ENCODE measurements around the gene PCID2.

The PCID2 gene

DNA sequence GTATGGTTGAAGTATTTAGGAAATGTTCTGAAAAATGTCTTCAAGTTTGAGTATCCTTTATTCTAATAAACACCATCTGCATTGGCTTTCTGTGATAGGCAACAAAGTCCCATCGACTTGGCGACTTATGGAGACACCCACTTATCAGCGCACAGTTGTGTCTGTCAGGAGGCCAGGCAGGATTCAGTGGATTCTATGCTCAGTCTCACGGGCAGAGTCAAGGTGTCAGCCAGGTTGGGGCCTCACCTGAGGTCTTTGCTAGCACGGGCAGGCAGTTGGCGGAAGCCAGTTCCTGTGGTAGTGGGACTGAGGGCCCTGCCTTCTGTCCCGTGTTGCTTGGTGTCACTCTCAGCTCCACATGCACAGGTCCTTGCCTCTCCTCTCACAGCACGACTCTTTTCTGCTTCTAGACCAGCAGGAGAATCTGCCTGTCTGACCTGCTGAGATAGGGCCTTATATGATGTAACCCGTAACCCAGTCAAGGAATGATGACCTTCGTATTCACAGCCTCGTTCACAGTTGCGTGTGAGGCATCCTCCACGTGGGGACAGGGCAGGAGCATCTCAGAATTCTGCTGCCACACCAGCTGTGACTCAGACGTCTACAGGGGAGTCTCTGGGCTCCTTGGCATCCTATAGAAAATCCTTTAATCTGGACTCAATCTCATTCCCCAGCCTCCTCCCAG, 10.9 kb upstream of the PCID2 start:
- DNase-seq (ENCODE audit: low read depth): no peak

- DNase-seq (ENCODE audit: low read depth): no peak
These were observed 10.1 kb upstream of the PCID2 start for GRCh38 chr13:113218586-113218985.

GRCh38 chr13:113216254-113217048, 8.0 kb upstream of the PCID2 start:
- no peak for DNase-seq (ENCODE audit: low read depth)

DNA sequence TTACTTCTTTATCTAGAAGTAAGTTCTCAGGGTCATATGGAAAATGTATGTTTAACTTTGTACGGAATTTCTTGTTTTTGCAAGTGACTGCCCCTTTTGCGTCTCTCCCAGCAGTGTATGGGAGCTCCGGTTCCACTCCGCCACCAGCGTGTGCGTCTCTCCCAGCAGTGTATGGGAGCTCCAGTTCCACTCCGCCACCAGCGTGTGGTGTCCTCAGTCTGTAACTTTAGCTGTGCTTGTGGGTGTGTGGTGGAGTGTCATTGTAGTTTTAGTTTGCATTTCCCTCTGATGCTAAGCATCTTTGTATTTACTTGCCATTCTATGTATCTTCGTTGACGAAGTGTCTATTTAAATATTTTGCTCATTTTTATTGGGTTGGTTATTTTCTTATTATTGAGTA, 3.3 kb upstream of the PCID2 start:
- DNase-seq (ENCODE audit: low read depth): no peak

DNA sequence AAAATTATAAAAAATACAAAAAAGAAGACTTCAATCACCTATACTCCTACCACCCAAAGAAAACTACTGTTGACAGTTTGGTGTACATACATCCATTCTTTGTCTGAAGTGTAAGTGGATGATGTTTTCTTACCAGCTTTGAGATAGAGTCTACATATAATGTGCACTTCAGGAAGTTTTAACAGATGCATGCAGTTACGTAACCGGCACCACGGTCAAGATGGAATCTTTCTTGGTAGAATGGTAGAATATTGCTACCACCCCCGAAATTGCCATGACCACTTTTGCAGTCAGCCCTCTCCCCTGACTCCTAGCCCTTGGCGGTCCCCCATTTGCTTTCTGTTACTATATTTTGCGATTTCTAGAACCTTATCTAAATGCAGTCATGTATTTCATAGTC, 2.4 kb upstream of the PCID2 start:
- no peak for DNase-seq (ENCODE audit: low read depth)

- peak; percentile 76 for DNase-seq (ENCODE audit: low read depth)
These were observed 1.4 kb upstream of the PCID2 start for GRCh38 chr13:113209759-113210421.

- DNase-seq (ENCODE audit: low read depth): peak; percentile 57
These were observed 878 bp upstream of the PCID2 start, which contains the start of gene CUL4A for GRCh38 chr13:113209336-113209758. TSS of gene CUL4A (plus strand) at chr13:113209613. CDS start at chr13:113209628, 15 bp downstream.

- no peak for DNase-seq (ENCODE audit: low read depth)
These were observed 514 bp downstream of the PCID2 start for GRCh38 chr13:113207890-113208420.

- DNase-seq (ENCODE audit: low read depth): no peak
These were observed 1.0 kb downstream of the PCID2 start for GRCh38 chr13:113207460-113207859.

GRCh38 chr13:113205428-113205931, 3.0 kb downstream of the PCID2 start:
- DNase-seq (ENCODE audit: low read depth): no peak

DNA sequence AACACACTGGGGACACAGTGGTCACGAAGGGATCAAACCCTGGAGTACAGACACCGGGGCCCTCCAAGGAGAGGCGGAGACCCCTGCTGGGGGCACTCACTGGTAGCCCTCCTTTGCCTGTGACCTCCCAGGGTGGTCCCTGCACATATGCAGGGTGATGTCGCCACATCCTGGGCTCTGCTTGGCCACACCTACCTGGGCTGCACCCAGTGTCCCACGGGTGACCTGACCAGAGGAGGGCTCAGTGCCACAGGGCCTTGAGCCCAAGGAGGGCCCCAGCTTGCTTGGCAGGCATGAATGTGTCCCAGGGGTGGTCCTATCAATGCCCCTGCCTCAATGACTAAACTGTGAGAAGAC, 4.1 kb downstream of the PCID2 start:
- DNase-seq (ENCODE audit: low read depth): no peak

DNA sequence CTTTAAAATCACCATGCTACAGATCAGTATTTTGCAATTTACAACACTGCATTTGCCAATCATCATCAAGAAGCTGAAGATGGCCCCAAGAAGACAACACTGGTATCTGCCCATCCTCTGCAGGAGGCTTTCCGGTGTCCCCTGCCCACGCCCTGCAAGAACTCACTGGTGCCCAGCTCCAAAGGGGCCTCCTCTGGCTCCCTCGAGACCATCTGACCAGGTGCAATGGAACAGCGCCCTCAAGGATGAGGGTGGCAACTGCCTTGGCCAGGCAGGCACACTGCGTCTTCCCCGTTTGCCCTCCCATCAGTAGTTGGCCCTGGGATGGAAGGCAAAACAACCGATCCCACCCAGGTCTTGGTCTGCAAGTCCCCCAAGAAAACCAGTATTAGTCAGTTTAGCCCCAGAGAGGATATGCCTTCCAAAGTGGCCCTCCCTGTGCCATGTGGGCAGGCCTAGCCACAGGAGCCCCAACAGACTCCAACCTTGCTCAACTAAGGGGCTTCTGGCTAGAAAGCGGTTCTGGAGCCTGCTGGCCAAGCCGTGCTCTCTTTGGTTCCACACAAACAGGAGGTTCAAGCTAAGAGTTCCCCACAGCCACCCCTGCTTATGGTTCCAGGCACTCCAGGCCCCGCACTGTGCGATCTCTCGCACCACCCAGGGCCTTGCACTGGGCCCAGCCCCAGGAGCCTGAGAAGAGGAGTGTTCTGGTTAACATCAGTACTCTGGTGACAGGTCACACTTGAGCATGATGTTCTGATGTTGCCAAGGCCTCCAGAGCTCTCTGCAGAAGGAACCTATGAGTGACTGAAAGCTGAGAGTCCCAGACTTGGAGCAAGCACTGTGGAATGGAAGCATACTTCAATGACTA, 4.7 kb downstream of the PCID2 start:
- no peak for DNase-seq (ENCODE audit: low read depth)

- DNase-seq (ENCODE audit: low read depth): no peak
These were observed 5.6 kb downstream of the PCID2 start for GRCh38 chr13:113202912-113203311.

DNA sequence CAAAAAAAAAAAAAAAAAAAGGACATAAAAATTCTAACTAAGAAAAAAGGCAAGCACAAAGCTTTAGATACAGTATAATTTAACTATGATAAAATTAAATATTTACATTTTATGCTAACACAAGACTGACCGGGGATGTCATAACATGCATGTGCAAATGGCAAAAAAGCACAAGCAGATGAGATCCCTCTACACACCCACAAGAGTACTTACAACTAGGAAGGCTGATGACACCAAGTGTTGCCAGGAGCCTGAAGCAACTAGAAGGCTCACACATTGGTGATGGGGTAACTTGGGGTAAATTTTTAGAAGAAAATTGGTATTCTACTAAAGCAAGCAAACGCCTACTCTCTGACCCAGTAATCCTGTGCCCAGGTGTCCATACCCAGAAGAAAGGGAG, 6.7 kb downstream of the PCID2 start:
- DNase-seq (ENCODE audit: low read depth): no peak

DNA sequence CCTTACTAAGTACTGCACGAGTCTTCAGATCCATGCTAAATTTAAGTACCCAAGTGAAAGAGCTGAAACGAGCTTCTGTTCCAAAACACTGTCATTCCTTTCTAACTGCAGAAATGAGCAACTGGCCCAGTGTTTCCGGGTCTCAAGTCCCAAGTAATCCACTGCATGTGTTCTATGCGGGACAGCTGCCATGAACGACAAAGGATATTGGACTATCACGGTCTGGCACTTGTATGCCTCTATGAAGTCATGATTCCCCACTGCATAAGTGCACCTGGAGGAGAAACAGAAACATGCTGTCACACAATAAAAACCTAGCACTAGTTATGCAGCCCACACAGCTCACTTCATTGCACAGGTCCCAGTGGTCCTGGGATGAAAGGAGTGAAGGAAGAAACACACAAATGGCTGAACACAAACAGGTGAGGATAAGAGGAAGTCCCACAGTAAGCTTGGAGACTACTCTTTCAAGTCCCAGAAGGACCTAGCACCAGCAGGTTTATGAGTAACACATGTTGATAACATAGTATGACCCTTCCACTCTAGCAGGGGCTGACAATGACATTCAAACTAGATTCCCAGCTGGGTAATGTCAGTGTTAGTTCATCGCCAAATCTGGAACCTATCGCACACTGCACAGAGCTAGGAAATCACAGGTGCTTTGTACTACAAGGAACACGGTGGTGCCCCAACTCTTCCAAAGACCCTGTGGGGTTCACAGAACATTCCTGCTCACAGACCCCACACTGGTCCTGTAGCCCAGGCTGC, 11.3 kb downstream of the PCID2 start:
- DNase-seq (ENCODE audit: low read depth): no peak

GRCh38 chr13:113195360-113195759, 13.1 kb downstream of the PCID2 start:
- no peak for DNase-seq (ENCODE audit: low read depth)

DNA sequence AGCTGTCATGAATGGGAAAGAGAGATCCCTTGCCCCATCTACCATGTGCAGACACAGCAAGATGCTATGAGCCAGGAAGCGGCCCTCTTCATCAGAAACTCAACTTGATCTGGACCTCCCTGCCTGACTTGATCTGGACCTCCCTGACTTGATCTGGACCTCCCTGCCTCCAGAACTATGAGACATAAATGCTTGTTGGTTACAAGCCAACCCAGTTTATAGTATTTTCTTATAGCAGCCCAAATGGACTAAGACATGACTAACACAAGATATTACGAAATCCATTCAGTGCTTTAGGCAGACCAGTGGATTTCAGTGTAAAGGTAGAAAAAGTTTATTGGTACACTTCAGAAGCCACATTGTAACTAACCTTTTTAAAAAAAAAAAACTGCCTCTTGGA, 15.6 kb downstream of the PCID2 start:
- no peak for DNase-seq (ENCODE audit: low read depth)

GRCh38 chr13:113192279-113192678, 16.2 kb downstream of the PCID2 start:
- no peak for DNase-seq (ENCODE audit: low read depth)

DNA sequence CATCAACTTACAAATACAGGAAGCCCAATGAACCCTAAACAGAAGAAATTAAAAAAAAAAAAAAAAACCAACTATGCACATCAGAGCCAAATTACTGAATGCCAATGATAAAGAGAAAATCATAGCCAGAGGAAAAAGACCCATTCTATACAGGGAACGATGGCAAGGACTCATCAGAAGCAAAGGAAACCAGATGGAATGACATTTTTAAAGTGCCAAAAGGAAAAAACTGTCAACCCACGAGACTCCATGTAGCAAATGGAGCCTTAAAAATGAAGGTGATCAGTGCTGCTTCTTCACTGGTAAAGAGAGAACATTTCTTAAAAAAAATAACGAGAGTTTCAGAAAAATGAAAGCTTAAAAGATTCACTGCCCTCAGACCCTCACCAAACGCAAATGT, 18.3 kb downstream of the PCID2 start:
- DNase-seq (ENCODE audit: low read depth): no peak

- no peak for DNase-seq (ENCODE audit: low read depth)
These were observed 20.4 kb downstream of the PCID2 start for GRCh38 chr13:113187883-113188665.
